HG03159 (cell line): Measurements from ENCODE around the gene DGKB.
"Not testable (repeated sequence)": the region's sequence is repeated elsewhere in the genome, so short reads cannot be mapped to it uniquely, and the experiment has no call there.

Experiments
- ATAC-seq: cut with Tn5 transposase; IDR thresholded peaks from one replicate; pipeline ENCODE4 v1.9.1; 2021; ENCODE audit warnings: mild to moderate bottlenecking, moderate library complexity; ENCODE audit not compliant: unreplicated experiment

The DGKB gene

GRCh38 chr7:14332155-14332554 lies 570.4 kb downstream of the DGKB start:
- no peak for ATAC-seq

- no peak for ATAC-seq
Measured at GRCh38 chr7:14324767-14325166, 577.8 kb downstream of the DGKB start.

- no peak for ATAC-seq
Measured at GRCh38 chr7:14322724-14323123, 579.8 kb downstream of the DGKB start.

- no peak for ATAC-seq
Measured at GRCh38 chr7:14321947-14322346, 580.6 kb downstream of the DGKB start.

- ATAC-seq: no peak
Measured at GRCh38 chr7:14309432-14309831, 593.1 kb downstream of the DGKB start.

GRCh38 chr7:14305233-14305866 lies 597.2 kb downstream of the DGKB start:
- no peak for ATAC-seq

- no peak for ATAC-seq
Measured at GRCh38 chr7:14303536-14303935, 599.0 kb downstream of the DGKB start.

- ATAC-seq: no peak
Measured at GRCh38 chr7:14294637-14295036, 607.9 kb downstream of the DGKB start.

- ATAC-seq: no peak
Measured at GRCh38 chr7:14293434-14293833, 609.1 kb downstream of the DGKB start.

- no peak for ATAC-seq
Measured at GRCh38 chr7:14292737-14293136, 609.8 kb downstream of the DGKB start.

GRCh38 chr7:14289957-14290356 lies 612.6 kb downstream of the DGKB start:
- no peak for ATAC-seq

GRCh38 chr7:14288701-14289100 lies 613.9 kb downstream of the DGKB start:
- no peak for ATAC-seq

- no peak for ATAC-seq
Measured at GRCh38 chr7:14287398-14287797, 615.2 kb downstream of the DGKB start.

GRCh38 chr7:14286036-14286435 lies 616.5 kb downstream of the DGKB start:
- no peak for ATAC-seq

GRCh38 chr7:14279065-14279871 lies 623.3 kb downstream of the DGKB start:
- ATAC-seq: not testable (repeated sequence)

- ATAC-seq: no peak
Measured at GRCh38 chr7:14275356-14275755, 627.2 kb downstream of the DGKB start.

GRCh38 chr7:14271441-14271840 lies 631.1 kb downstream of the DGKB start:
- ATAC-seq: no peak

GRCh38 chr7:14270099-14270498 lies 632.5 kb downstream of the DGKB start:
- ATAC-seq: no peak

- ATAC-seq: no peak
Measured at GRCh38 chr7:14260011-14260410, 642.5 kb downstream of the DGKB start.

GRCh38 chr7:14258861-14259260 lies 643.7 kb downstream of the DGKB start:
- ATAC-seq: no peak

- no peak for ATAC-seq
Measured at GRCh38 chr7:14258441-14258840, 644.1 kb downstream of the DGKB start.

- ATAC-seq: no peak
Measured at GRCh38 chr7:14252458-14252857, 650.1 kb downstream of the DGKB start.
